Psoas muscle (tissue), 8 donors: ENCODE results near the gene VEGFA. TPM values are rescaled to one million over a fixed set of nuclear protein-coding genes. Genes with fewer than 3 reads are reported as not detected.

Source experiments
- ATAC-seq, 4 donors: fragments of 200-7000 bp; cut with Tn5 transposase; one replicate each; pipeline ENCODE4 v1.9.1; 2020; ENCODE audit warnings: moderate library complexity in 3 of 4, mild to moderate bottlenecking in 2 of 4
- DNase-seq, 2 donors: peaks; one replicate each; pipeline ENCODE4 v3.0.0-alpha.2; 2020
- H3K27ac ChIP-seq: fragments of 200-600 bp; one replicate; pipeline ENCODE4 v1.8.0; 2022
- H3K27me3 ChIP-seq, 3 donors: fragments of 200-600 bp in 1 of 3; one replicate each; pipeline versions ENCODE4 v1.6.1 to v1.8.0; 2013 to 2022; ENCODE audit warnings: low read length in 2 of 3, mild to moderate bottlenecking in 2 of 3, moderate library complexity in 1 of 3; ENCODE audit not compliant: insufficient read depth in 3 of 3
- H3K36me3 ChIP-seq, 2 donors: fragments of 200-600 bp in 1 of 2; one replicate each; pipeline versions ENCODE4 v1.6.1 to v1.8.0; 2013 to 2022; ENCODE audit warnings: low read depth in 1 of 2, mild to moderate bottlenecking in 1 of 2, moderate library complexity in 1 of 2; ENCODE audit not compliant: insufficient read depth in 1 of 2
- H3K4me1 ChIP-seq: fragments of 200-600 bp; one replicate; pipeline ENCODE4 v1.8.0; 2022
- H3K4me3 ChIP-seq: fragments of 200-600 bp; one replicate; pipeline ENCODE4 v1.8.0; 2022; ENCODE audit warnings: mild to moderate bottlenecking
- H3K9me3 ChIP-seq: fragments of 200-600 bp; one replicate; pipeline ENCODE4 v1.8.0; 2022
- CTCF ChIP-seq: fragments of 200-600 bp; IDR thresholded peaks from one replicate; pipeline ENCODE4 v1.8.0; 2022; ENCODE audit warnings: antibody characterized with exemption
- WGBS, 3 donors: extraction: QIAGEN DNeasy Blood & Tissue Kit; methylation state at CpG; one replicate each; pipeline versions ENCODE4 v1.1.6 to v1.1.7; 2013; 5-methylcytosine and 5-hydroxymethylcytosine counted together
- intact Hi-C, 2 donors: fragments of 100-400 bp; cut with DNase I; formaldehyde crosslinking; loops; one replicate each; pipeline versions ENCODE4 v1.11.0 to v1.14.2; 2022
- polyA plus RNA-seq, 3 donors: library from polyadenylated mRNA; stranded (reverse); fragments of 200-250 nt; gene quantifications; one replicate each; pipeline ENCODE4 v1.2.3, GENCODE V29; 2013
- total RNA-seq, 4 donors: library from RNA; stranded (reverse); fragmentation: NEBNext Ultra II Directional in 2 of 4; extraction: Animal tissue kit (Norgen Biotek cat#: 25700) in 2 of 4; gene quantifications; one replicate each; pipeline versions ENCODE4 v1.2.1 to v1.2.4, GENCODE V29; 2021 to 2023
- donor health status: healthy with polysubstance abuse.
- donor health status: DM: no; HTN: no; CAD: no; lungs with moderate emphysema.
- donor health status: Bipolar disorder and iron deficiency.
- donor health status: healthy.
- donor health status: DM: yes; HTN: yes; CAD: no.
- donor health status: DM: no; HTN: no; CAD: no.
- donor health status: DM: no; HTN: no; CAD: no.
- donor health status: DM: yes; HTN: yes; CAD: no.

Gene VEGFA
- total and polyA plus RNA-seq, 7 donors: 78.1 to 345 (median 132) TPM

DNA sequence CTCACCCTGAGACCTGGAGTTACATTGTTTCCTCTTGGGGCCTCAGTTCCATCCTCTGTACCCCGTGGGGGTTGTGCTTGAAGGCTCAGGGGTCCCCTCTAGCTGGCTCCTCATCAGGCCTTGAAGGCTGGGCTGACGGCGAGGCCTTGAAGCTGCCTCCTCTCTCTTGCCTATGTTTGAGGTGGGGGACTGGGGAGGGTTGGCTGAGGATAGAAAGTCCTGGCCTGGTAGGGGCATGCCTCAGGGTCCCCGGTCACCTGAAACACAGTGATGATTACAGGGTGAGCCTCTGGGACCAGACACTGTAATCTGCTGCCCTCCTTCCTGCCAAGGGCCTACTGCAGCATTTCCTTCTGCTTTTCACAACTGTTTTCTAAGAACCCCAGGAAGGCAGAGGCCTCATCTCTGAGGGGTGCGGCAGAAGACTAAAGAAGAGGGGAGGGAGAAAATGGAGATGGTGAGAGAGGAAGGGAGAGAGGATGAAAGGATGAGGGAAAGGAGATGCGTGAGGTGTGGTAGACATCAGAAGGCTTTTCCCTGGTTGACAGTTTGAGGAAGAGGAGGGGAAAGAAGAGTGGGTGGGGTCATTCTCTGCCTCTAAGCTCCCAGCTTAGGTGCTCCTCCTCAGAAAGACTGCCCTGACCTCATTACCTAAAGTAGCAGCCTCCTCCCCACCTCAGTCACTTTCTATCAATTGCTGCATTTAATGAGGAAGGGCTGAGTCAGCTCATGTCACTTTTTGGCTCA lies 29.7 kb downstream of the VEGFA start:
- DNase-seq (no peak), ATAC-seq (peak in 3 of 4 donors; percentile 12 to 45 (median 36))
- H3K4me3 ChIP-seq: no peak overlapping the region
- H3K9me3 ChIP-seq: no peaks in the 10 kb centered on the region
- peak overlapping the region; percentile 89 for H3K27ac ChIP-seq
- peaks cover 52% of the 10 kb centered on the region for H3K4me1 ChIP-seq
- H3K27me3 ChIP-seq: no peaks in the 10 kb centered on the region
- no peaks in the 10 kb centered on the region for H3K36me3 ChIP-seq
- no peak for TF ChIP-seq CTCF
- intact Hi-C loops: loop anchor here in 1 of 2 donors (2.0 kb wide), 1 partner anchor 25 kb away; no protein-coding TSS in a partner anchor
- WGBS, 3 donors: 81 to 92% (median 83%) methylated on average over 6 of the region's 6 CpGs

DNA sequence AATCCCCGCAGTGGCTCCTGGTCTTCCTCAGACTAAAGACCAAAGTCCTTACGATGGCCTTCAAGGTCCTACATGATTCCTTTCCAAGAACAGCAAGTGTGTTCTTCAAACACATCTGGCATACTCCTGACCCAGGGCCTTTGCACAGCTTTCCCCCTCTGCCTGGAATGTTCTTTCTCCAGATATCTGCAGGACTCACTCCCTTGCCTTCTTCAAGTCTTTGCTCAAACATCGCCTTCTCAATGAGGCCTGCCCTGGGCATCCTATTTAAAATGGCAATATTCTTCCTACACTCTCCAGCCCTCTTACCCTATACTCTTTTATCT lies 30.2 kb downstream of the VEGFA start:
- Histone ChIP-seq H3K36me3 (no peaks in the 10 kb centered on the region), H3K4me1 (peaks cover 48% of the 10 kb centered on the region), H3K27me3 (no peaks in the 10 kb centered on the region), H3K4me3 (no peak overlapping the region), H3K27ac (peak overlapping the region; percentile 89), H3K9me3 (no peaks in the 10 kb centered on the region)
- 67 to 72% (median 70%) methylated on average over 3 of the region's 3 CpGs for WGBS, 3 donors
- no peak for ATAC-seq
- intact Hi-C loops: no loop called here
- no peak for DNase-seq
- TF ChIP-seq CTCF: no peak

DNA sequence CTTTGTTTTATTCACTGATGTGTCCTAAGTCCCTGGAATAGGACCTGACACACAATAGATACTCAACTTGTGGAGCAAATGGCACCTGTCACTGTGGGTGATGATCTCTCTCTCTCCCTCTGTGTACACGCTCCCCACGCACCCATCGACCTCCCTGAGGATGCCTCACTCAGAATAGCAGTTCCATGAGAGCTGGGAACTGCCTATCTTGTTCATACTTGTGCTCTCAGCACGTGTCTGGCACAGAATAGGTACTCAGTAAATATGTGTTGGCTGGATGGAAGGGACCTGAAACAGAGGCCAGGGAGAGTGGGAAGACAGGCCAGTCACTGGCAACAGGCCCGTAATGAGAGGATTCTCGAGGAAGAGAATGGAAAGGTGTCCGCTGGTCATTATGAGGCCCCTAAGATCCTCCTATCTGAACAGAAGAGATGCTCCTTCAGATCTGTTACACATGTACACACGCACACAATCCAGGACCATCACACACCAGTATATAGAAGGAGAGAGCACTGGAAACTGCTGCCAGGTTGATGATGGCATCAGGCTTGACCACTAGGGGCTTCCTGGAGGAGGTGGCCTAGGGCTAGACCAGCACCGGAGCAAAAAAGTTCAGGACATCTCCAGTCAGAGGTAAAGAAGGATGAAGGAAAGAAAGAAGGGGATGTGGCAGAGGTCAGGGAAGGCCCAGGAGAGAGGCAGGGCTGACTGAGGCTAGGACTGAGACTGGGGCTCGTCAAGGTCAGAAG lies 30.9 kb downstream of the VEGFA start:
- intact Hi-C loops: no loop called here
- Histone ChIP-seq H3K9me3 (no peaks in the 10 kb centered on the region), H3K27ac (peak overlapping the region; percentile 89), H3K27me3 (no peaks in the 10 kb centered on the region), H3K4me3 (no peak overlapping the region), H3K4me1 (peaks cover 46% of the 10 kb centered on the region), H3K36me3 (no peaks in the 10 kb centered on the region)
- no peak for DNase-seq
- WGBS, 3 donors: 76 to 88% (median 82%) methylated on average over 10 of the region's 10 CpGs
- ATAC-seq: no peak
- TF ChIP-seq CTCF: no peak

- H3K27ac ChIP-seq: peak overlapping the region; percentile 89
- no peaks in the 10 kb centered on the region for H3K36me3 ChIP-seq
- WGBS, 3 donors: 72 to 80% (median 74%) methylated on average over 16 of the region's 16 CpGs
- intact Hi-C loops: no loop called here
- DNase-seq: no peak
- no peak for ATAC-seq
- no peaks in the 10 kb centered on the region for H3K9me3 ChIP-seq
- no peak overlapping the region for H3K4me3 ChIP-seq
- TF ChIP-seq CTCF: no peak
- no peaks in the 10 kb centered on the region for H3K27me3 ChIP-seq
- H3K4me1 ChIP-seq: peaks cover 46% of the 10 kb centered on the region
These were observed 31.6 kb downstream of the VEGFA start for GRCh38 chr6:43801495-43802181.
